HCT116 (cell line): ENCODE data around the gene NNAT. TPM values are rescaled to one million over a fixed set of nuclear protein-coding genes. Genes with fewer than 3 reads are reported as not detected.

Source experiments
- ATAC-seq: fragments of 200-7000 bp; cut with Tn5 transposase; 2 replicates; pipeline ENCODE4 v1.9.1; 2020; ENCODE audit warnings: mild to moderate bottlenecking, moderate library complexity
- BruUV-seq: library from RNA; stranded (reverse); fragments of 400-500 nt; replicated peaks from 2 replicates; lab custom pipeline; 2021; lab: Mats Ljungman, UMichigan
- CTCF ChIA-PET: fragments of 300-600 bp; sonication (Branson Sonifier 250); formaldehyde crosslinking; loops from one replicate; lab custom pipeline; 2021; ENCODE audit warnings: antibody characterized with exemption; lab: Charles Lee
- POLR2A ChIA-PET: fragments of 300-600, 350-600 bp; sonication (Branson Sonifier 250); formaldehyde crosslinking; loops from one replicate; lab custom pipeline; 2021; ENCODE audit warnings: antibody characterized with exemption; lab: Charles Lee
- RAD21 ChIA-PET, 2 experiments: fragments of 300-600 bp; sonication (Branson Sonifier 250); formaldehyde crosslinking; loops; one replicate each; lab custom pipeline; 2023; ENCODE audit warnings: low total read pairs in 2 of 2; ENCODE audit not compliant: uncharacterized antibody in 2 of 2, unreplicated experiment in 2 of 2, low non-redundant PET in 1 of 2; lab: Charles Lee
- DNase-seq: peaks from one replicate; pipeline ENCODE4 v3.0.0-alpha.2; 2010; ENCODE audit warnings: low read depth, low spot score
- H2AFZ ChIP-seq: fragments of 200-600 bp; shearing (Covaris generic), sonication (generic); 2 replicates; pipeline ENCODE4 v1.6.1; 2017; ENCODE audit warnings: low read depth, mixed run types, mixed read lengths, antibody characterized with exemption, low read length; ENCODE audit not compliant: poor library complexity, severe bottlenecking
- H3K27ac ChIP-seq: 2 replicates; pipeline ENCODE4 v1.5.1; 2012; ENCODE audit warnings: low read depth, low read length
- H3K27me3 ChIP-seq: fragments of 200-600 bp; sonication (generic); 2 replicates; pipeline ENCODE4 v1.6.1; 2016; ENCODE audit warnings: mixed run types, low read length, mixed read lengths; ENCODE audit not compliant: insufficient read depth
- H3K36me3 ChIP-seq, 2 experiments: fragments of 200-500 bp in 1 of 2; fragments of 200-600 bp in 1 of 2; sonication (Bioruptor generic) in 1 of 2; sonication (generic) in 1 of 2; 2 replicates each; pipeline versions ENCODE4 v1.5.1 to v1.6.1; 2014 to 2016; ENCODE audit warnings: low read length in 2 of 2, inconsistent platforms in 1 of 2, mixed read lengths in 1 of 2, mixed run types in 1 of 2; ENCODE audit not compliant: insufficient read depth in 2 of 2, control insufficient read depth in 1 of 2
- H3K4me1 ChIP-seq, 2 experiments: fragments of 200-600 bp in 1 of 2; sonication (generic) in 1 of 2; 2 replicates each; pipeline versions ENCODE4 v1.5.1 to v1.6.1; 2012 to 2017; ENCODE audit warnings: low read length in 2 of 2, inconsistent platforms in 1 of 2, mild to moderate bottlenecking in 1 of 2, mixed read lengths in 1 of 2, mixed run types in 1 of 2, moderate library complexity in 1 of 2; ENCODE audit not compliant: insufficient read depth in 2 of 2, control insufficient read depth in 1 of 2
- H3K4me2 ChIP-seq: fragments of 200-600 bp; sonication (generic); 2 replicates; pipeline ENCODE4 v1.6.1; 2017; ENCODE audit warnings: mixed run types, low read length, mixed read lengths
- H3K4me3 ChIP-seq, 2 experiments: fragments of 200-600 bp in 1 of 2; sonication (generic) in 1 of 2; replicated peaks in 1 of 2; 2 replicates each; pipeline ENCODE4 v1.5.1; 2011 to 2016; ENCODE audit warnings: low read length in 2 of 2, control low read depth in 1 of 2, low read depth in 1 of 2, mild to moderate bottlenecking in 1 of 2, mixed read lengths in 1 of 2, mixed run types in 1 of 2
- H3K79me2 ChIP-seq: fragments of 200-600 bp; sonication (generic); 2 replicates; pipeline ENCODE4 v1.6.1; 2017; ENCODE audit warnings: mild to moderate bottlenecking, mixed run types, low read length, moderate library complexity, mixed read lengths; ENCODE audit not compliant: insufficient read depth
- H3K9ac ChIP-seq: fragments of 200-600 bp; sonication (generic); 2 replicates; pipeline ENCODE4 v1.6.1; 2016; ENCODE audit warnings: low read length, mixed read lengths
- H3K9me2 ChIP-seq: fragments of 200-600 bp; sonication (generic), shearing (Covaris generic); 2 replicates; pipeline ENCODE4 v1.6.1; 2017; ENCODE audit warnings: mixed run types, mild to moderate bottlenecking, moderate library complexity; ENCODE audit not compliant: insufficient read depth
- H3K9me3 ChIP-seq, 2 experiments: fragments of 200-500 bp in 1 of 2; fragments of 200-600 bp in 1 of 2; sonication (Bioruptor generic) in 1 of 2; sonication (generic) in 1 of 2; 2 replicates each; pipeline ENCODE4 v1.6.1; 2014 to 2017; ENCODE audit warnings: low read length in 2 of 2, mixed read lengths in 2 of 2, inconsistent platforms in 1 of 2, low read depth in 1 of 2, mild to moderate bottlenecking in 1 of 2, mixed run types in 1 of 2, moderate library complexity in 1 of 2; ENCODE audit not compliant: control insufficient read depth in 1 of 2, insufficient read depth in 1 of 2
- H4K20me1 ChIP-seq: fragments of 200-600 bp; sonication (generic), shearing (Covaris generic); 2 replicates; pipeline ENCODE4 v1.6.1; 2017; ENCODE audit warnings: mixed run types, mild to moderate bottlenecking, moderate library complexity; ENCODE audit not compliant: insufficient read depth
- CEBPB ChIP-seq: IDR thresholded peaks from 2 replicates; pipeline ENCODE4 v1.6.1; 2012; ENCODE audit warnings: low read depth
- EZH2 ChIP-seq: fragments of 200-600 bp; sonication (generic); IDR thresholded peaks from 2 replicates; pipeline ENCODE4 v1.6.1; 2017; ENCODE audit warnings: antibody characterized with exemption, mixed run types
- JUND ChIP-seq: IDR thresholded peaks from 2 replicates; pipeline ENCODE4 v1.6.1; 2012
- RAD21 ChIP-seq: IDR thresholded peaks from 2 replicates; pipeline ENCODE4 v1.6.1; 2012; ENCODE audit warnings: low read depth, mild to moderate bottlenecking
- SP1 ChIP-seq: IDR thresholded peaks from 2 replicates; pipeline ENCODE4 v1.6.1; 2012; ENCODE audit warnings: low read depth
- TCF7L2 ChIP-seq: IDR thresholded peaks from 2 replicates; pipeline ENCODE4 v1.7.0; 2011; ENCODE audit warnings: borderline replicate concordance, inconsistent platforms; ENCODE audit not compliant: insufficient read depth, insufficient read length; ENCODE audit errors: extremely low read depth
- YY1 ChIP-seq: IDR thresholded peaks from 2 replicates; pipeline ENCODE4 v1.6.1; 2011; ENCODE audit warnings: low read length, low read depth, moderate library complexity, mild to moderate bottlenecking; ENCODE audit not compliant: insufficient replicate concordance; ENCODE audit errors: extremely low read depth
- ZFX ChIP-seq: fragments of 450-650 bp; IDR thresholded peaks from 2 replicates; pipeline ENCODE4 v1.6.1; 2017
- ZNF274 ChIP-seq: fragments of 200-500 bp; sonication (Bioruptor generic); IDR thresholded peaks from 2 replicates; pipeline ENCODE4 v1.6.1; 2014; ENCODE audit warnings: mild to moderate bottlenecking, low read depth, low read length, inconsistent platforms
- intact Hi-C: fragments of 100-400 bp; cut with micrococcal nuclease; formaldehyde crosslinking; loops from 2 replicates; pipeline ENCODE4 v1.10.0; 2022
- total RNA-seq: library from RNA; stranded (reverse); gene quantifications from one replicate; pipeline ENCODE4 v1.2.1, GENCODE V29; 2021; ENCODE audit not compliant: unreplicated experiment

Gene NNAT
- total RNA-seq, 1 experiment from 2014 or later = not detected

- ATAC-seq = no peak
- H3K9ac ChIP-seq = no peak overlapping the region
- H3K4me2 ChIP-seq = no peak overlapping the region
- RAD21 ChIA-PET = no interaction called here
- CTCF ChIA-PET = interaction anchor here (2.8 kb wide), 1 partner anchor 8 kb away, joined by 14 read pairs; no protein-coding TSS in a partner anchor
- no peaks in the 10 kb centered on the region for H3K36me3 ChIP-seq
- no peaks in the 10 kb centered on the region for H4K20me1 ChIP-seq
- intact Hi-C loops = no loop called here
- no TSS peak for BruUV-seq
- no peak for TF ChIP-seq ZNF274
- TF ChIP-seq, all 23 proteins: peak for 0
- no peak overlapping the region for H2AFZ ChIP-seq
- POLR2A ChIA-PET = no interaction called here
- no peaks in the 10 kb centered on the region for H3K4me1 ChIP-seq
- H3K27ac ChIP-seq = no peak overlapping the region
- H3K79me2 ChIP-seq = no peaks in the 10 kb centered on the region
- no peak overlapping the region for H3K4me3 ChIP-seq
- H3K9me2 ChIP-seq = no peaks in the 10 kb centered on the region
- no peaks in the 10 kb centered on the region for H3K9me3 ChIP-seq
- no peak for DNase-seq
- H3K27me3 ChIP-seq = no peaks in the 10 kb centered on the region
Observed at GRCh38 chr20:37556538-37556937, 35.5 kb downstream of the NNAT start.

GRCh38 chr20:37558306-37558705 is 37.3 kb downstream of the NNAT start:
- ChIA-PET POLR2A (no interaction called here), CTCF (no interaction called here), RAD21 (no interaction called here)
- Histone ChIP-seq H3K4me1 (no peaks in the 10 kb centered on the region), H3K9me2 (no peaks in the 10 kb centered on the region), H3K4me3 (no peak overlapping the region), H3K4me2 (no peak overlapping the region), H2AFZ (no peak overlapping the region), H3K27me3 (no peaks in the 10 kb centered on the region), H3K79me2 (no peaks in the 10 kb centered on the region), H3K36me3 (no peaks in the 10 kb centered on the region), H3K9ac (no peak overlapping the region), H3K27ac (no peak overlapping the region), H3K9me3 (no peaks in the 10 kb centered on the region), H4K20me1 (no peaks in the 10 kb centered on the region)
- intact Hi-C loops = no loop called here
- ATAC-seq = no peak
- TF ChIP-seq ZFX (no peak), YY1 (no peak), CEBPB (no peak), TCF7L2 (no peak), EZH2 (no peak), JUND (no peak), RAD21 (no peak), SP1 (no peak)
- DNase-seq = no peak
- no TSS peak for BruUV-seq
